HG02870 (cell line): ENCODE data around the gene NAALADL2.
"Not testable (repeated sequence)": the region's sequence is repeated elsewhere in the genome, so short reads cannot be mapped to it uniquely, and the experiment has no call there.

Source experiments
- ATAC-seq: cut with Tn5 transposase; IDR thresholded peaks from one replicate; pipeline ENCODE4 v1.9.1; 2021; ENCODE audit warnings: mild to moderate bottlenecking, moderate library complexity; ENCODE audit not compliant: unreplicated experiment

The NAALADL2 gene

GRCh38 chr3:175066617-175067415, 207.7 kb downstream of the NAALADL2 start:
- no peak for ATAC-seq

- no peak for ATAC-seq
These were observed 209.5 kb downstream of the NAALADL2 start for GRCh38 chr3:175068587-175068986.

- no peak for ATAC-seq
These were observed 211.8 kb downstream of the NAALADL2 start for GRCh38 chr3:175070946-175071345.

- ATAC-seq: no peak
These were observed 214.2 kb downstream of the NAALADL2 start for GRCh38 chr3:175073219-175073905.

GRCh38 chr3:175075269-175075668, 216.1 kb downstream of the NAALADL2 start:
- ATAC-seq: no peak

- ATAC-seq: no peak
These were observed 218.1 kb downstream of the NAALADL2 start for GRCh38 chr3:175077216-175077615.

GRCh38 chr3:175082631-175083030, 223.5 kb downstream of the NAALADL2 start:
- ATAC-seq: no peak

- not testable (repeated sequence) for ATAC-seq
These were observed 228.0 kb downstream of the NAALADL2 start for GRCh38 chr3:175087128-175087527.

- no peak for ATAC-seq
These were observed 229.7 kb downstream of the NAALADL2 start for GRCh38 chr3:175088766-175089380.

GRCh38 chr3:175091426-175092114, 232.4 kb downstream of the NAALADL2 start:
- ATAC-seq: no peak

- no peak for ATAC-seq
These were observed 234.6 kb downstream of the NAALADL2 start for GRCh38 chr3:175093748-175094147.

GRCh38 chr3:175094344-175094743, 235.2 kb downstream of the NAALADL2 start:
- ATAC-seq: no peak

GRCh38 chr3:175098644-175099043, 239.5 kb downstream of the NAALADL2 start:
- ATAC-seq: no peak

GRCh38 chr3:175102161-175102560, 243.0 kb downstream of the NAALADL2 start:
- no peak for ATAC-seq

- no peak for ATAC-seq
These were observed 244.2 kb downstream of the NAALADL2 start for GRCh38 chr3:175103298-175103697.

- no peak for ATAC-seq
These were observed 245.9 kb downstream of the NAALADL2 start for GRCh38 chr3:175105066-175105465.

GRCh38 chr3:175107231-175107630, 248.1 kb downstream of the NAALADL2 start:
- ATAC-seq: no peak

- no peak for ATAC-seq
These were observed 248.9 kb downstream of the NAALADL2 start for GRCh38 chr3:175107995-175108394.

- no peak for ATAC-seq
These were observed 249.5 kb downstream of the NAALADL2 start for GRCh38 chr3:175108613-175109151.

- no peak for ATAC-seq
These were observed 251.9 kb downstream of the NAALADL2 start for GRCh38 chr3:175111036-175111435.

- no peak for ATAC-seq
These were observed 259.3 kb downstream of the NAALADL2 start for GRCh38 chr3:175118382-175118941.
